Activated gamma-delta T cell (primary cell): Measurements from ENCODE around the gene PRRC2A.
A peak's percentile ranks its signal among the peaks of the same experiment; 100 is the strongest.
"Not testable (repeated sequence)": the region's sequence is repeated elsewhere in the genome, so short reads cannot be mapped to it uniquely, and the experiment has no call there.

ENCODE experiments used
- DNase-seq: peaks from one replicate; lab custom pipeline; 2025; lab: John Stamatoyannopoulos, UW

The PRRC2A gene

DNA sequence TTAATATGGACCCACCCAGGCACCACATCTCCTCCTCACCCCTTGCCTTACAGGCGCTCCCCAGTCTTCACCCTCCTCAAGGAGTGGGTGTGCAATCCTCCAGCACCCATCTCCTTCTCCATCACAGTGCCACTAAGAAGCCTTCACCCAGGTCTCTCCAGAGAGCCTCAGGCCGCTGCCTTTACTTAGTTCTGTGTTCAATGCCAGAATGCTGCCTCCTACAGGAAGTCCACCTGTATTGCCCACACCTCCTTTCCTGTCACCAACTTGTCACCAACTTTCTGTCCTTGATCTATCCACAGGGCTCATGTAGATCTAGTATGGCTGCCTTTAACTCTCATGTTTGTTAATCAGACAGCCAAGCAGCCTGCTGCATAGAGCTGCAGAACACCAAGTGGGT is 35.0 kb upstream of the PRRC2A start:
- DNase-seq = no peak

GRCh38 chr6:31586008-31586407 is 34.5 kb upstream of the PRRC2A start, which contains the start of gene LST1:
Gene LST1, plus strand, starts transcription at chr6:31586277. Its CDS starts 1,023 bp downstream, at chr6:31587300.
- no peak for DNase-seq

DNA sequence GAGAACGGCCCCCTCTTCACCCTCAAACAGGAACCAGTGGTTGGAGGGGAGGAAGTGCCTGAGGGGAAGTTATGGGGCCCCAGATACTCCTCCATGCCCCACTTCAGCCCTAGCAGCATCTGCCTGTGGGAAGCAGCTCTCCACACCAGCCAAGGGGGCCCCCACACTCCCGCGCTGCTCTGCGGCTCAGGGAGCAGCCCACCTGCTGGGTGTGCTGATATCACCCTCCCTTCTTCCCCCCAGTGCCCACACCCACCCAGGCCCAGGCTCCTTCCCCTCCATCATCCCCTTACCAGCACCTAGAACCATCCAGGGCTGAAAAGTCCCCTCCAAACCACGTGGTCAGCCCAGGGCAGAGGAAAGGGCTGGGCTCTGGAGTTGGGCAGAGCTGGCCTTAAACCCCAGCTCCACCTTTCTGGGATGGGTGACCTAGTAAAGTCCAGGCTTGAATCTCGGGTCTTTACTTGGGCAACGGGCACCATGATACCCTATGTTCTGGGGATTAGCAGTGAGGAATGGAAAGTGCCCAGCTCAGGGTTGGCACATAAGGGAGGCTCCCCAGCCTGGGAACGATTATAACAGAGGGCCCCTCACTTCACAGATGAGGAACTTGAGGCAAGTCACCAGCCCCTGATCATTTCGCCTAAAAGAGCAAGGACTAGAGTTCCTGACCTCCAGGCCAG is 33.8 kb upstream of the PRRC2A start:
- no peak for DNase-seq

GRCh38 chr6:31587791-31588777 is 32.4 kb upstream of the PRRC2A start:
- DNase-seq = no peak

DNA sequence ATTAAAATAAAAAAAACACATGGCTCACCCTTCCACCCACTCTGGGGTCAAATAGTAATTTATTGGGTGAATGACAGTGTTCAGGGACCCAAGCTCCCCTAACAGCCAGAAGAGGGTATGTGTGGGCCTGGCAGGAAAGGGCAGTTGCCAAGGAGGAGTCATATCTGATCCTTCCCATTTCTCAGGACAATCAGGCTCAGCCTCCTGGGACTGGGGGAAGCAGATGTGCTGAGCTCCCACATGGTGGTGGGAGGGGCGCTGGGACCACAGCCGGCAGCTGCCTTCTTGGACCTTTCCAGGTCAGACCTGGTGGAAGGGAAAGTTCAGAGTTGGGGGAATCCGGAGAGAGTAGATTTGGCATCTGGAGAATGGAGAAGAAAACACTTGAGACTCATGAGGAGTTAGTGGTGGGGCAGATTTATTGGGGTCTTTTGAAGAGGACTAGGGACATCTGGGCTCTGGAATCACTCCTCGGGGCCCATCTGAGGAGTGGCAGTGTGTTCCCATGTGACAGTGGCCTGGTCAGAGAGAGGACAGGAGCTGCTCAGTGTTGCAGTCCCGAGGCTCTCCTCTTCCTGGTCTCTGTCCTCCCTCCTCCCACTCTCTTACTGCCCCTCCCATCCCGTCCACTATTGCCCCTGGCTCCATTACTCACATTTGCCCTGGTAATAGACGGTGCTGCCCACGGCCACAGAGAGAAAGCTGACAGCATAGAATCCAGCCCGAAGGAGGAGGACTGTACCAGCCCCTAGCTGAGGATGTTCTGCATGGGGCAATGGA is 31.5 kb upstream of the PRRC2A start:
- no peak for DNase-seq

GRCh38 chr6:31590691-31591090 is 29.8 kb upstream of the PRRC2A start:
- DNase-seq = not testable (repeated sequence)

- DNase-seq = no peak
These were observed 28.1 kb upstream of the PRRC2A start for GRCh38 chr6:31592396-31592771.

DNA sequence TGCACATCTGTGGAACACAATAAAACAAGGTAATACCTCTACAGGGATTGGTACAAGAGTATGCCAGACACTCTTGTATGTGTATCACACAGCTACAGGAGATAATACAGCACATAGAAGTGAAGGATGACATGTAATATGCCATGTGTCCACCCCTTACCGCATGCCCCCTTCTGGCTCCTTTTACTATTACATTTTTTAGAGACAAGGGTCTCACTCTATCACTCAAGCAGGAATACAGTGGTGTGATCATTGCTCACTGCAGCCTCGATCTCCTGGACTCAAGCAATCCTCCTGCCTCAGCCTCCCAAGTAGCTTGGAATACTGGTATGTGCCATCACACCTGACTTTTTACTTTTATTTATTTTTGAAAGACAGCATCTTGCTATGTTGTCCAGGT is 23.5 kb upstream of the PRRC2A start:
- DNase-seq = no peak

- DNase-seq = no peak
These were observed 13.2 kb upstream of the PRRC2A start for GRCh38 chr6:31607317-31607716.

- no peak for DNase-seq
These were observed 10.8 kb upstream of the PRRC2A start for GRCh38 chr6:31609519-31610406.

- DNase-seq = no peak
These were observed 9.5 kb upstream of the PRRC2A start for GRCh38 chr6:31610968-31611367.

DNA sequence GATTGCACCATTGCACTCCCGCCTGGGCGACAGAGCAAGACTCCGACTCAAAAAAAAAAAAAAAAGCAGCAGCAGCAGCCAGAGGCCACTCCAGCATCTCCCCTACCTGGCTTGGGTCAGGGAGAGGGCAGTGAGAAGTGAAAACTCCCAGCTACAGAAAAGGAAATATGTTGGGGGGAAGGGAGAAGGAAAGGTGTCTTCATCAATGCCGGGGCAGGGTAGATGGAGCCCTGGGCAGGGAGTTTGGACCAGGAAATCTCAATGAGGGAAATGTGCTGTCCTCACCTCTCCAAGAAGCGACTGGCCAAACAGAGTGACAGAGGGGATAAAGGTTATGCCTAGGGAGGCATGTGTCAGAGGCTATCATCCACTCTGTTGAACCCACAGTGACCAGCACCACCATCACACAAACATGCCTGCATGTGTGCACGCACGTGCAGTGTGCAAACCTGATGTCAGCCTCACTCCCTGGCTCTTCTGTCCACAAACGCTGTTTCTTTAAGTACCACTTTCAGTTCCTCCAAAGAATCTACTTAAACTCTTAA is 6.4 kb upstream of the PRRC2A start:
- DNase-seq = no peak

GRCh38 chr6:31614684-31615578 is 5.6 kb upstream of the PRRC2A start, which contains the start of gene AIF1:
Gene AIF1, plus strand, starts transcription at chr6:31615234. Its CDS starts 96 bp downstream, at chr6:31615330.
- DNase-seq = no peak

DNA sequence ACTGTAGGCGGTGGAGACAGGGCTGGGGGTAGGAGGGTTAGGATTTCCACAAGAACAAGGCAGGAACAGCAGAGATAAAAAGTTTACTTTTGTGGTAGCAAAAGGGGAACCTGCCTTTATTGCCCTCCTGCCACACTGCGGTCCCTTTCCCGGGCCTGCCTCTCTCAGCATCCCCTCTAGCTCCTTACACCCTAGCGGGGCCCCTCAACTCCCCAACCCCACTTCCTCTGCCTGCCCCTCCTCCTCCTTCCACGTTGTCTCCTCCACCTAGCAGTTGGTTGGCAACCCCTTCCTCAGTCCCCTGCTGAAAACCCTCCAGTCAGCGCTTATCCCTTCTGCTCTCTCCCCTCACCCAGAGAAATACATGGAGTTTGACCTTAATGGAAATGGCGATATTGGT is 4.8 kb upstream of the PRRC2A start:
- no peak for DNase-seq

GRCh38 chr6:31617010-31617409 is 3.5 kb upstream of the PRRC2A start:
- no peak for DNase-seq

DNA sequence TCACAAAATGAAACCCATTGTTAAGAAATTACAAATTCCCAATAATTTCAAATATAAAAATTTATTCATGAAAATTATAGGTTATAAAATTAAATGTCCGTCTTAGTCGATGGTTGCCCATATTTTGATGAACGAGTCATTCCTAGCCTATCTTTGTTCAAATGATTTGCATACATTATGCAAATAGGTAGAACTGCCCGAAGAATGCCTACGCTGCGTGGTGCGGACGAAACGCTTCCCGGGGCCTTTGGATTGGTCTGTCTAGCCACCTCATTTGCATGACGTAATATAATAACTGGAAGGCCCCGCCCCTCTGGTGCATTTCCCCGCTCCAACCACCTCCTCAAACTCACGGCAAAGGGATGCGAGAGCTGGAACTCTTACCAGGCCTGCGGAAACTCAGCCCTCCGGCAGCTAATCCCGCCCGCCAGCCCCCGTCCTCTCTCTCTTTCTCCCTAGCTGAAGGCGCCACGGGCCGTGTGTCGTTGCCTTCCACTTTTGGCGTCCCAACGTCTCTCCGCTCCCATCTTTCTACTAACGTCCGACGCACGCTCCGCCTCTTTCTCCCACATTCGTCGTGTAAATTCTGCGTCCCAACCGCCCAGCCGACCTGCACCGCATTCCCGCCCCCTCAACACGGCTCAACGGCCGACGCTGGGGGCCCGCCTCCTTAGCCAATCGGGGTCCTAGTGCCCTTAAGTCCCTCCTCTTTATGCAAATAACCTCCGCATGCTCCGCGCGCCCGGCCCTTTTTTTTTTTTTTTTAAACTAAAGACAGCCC is 520 bp upstream of the PRRC2A start:
- peak; percentile 90 for DNase-seq

DNA sequence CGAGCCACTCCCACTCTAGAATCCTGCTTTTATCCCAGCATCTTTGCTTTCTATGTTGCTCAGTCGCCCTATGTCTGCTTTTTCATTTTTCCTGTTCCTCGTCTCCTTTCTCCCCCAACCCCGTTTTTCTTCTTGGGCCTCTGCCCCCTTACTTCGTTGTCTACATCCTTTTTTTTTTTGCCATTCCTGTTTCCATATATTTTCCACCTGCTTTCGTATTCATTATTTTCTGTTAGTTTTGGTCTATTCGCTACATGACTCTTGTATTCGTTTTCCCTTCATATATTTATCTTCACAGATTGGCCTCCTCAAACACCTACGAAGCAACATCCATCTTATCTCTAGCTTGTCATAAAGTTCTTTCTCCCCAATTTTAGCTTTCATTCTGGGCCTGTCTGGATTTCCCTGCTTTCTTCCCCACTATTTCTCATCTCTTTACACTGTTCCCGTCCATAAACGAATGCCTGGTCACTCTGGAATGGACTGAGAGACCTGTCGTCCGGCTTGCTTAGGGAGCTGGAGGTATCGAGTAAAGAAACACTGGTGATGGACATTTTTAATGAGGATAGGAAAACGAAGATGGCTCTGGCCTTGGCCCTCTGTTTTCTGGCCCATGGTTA is 915 bp downstream of the PRRC2A start:
- DNase-seq = no peak

GRCh38 chr6:31621991-31622390 is 1.5 kb downstream of the PRRC2A start:
- no peak for DNase-seq
